Measurements from ENCODE around the gene DCHS1.

The DCHS1 gene

DNA sequence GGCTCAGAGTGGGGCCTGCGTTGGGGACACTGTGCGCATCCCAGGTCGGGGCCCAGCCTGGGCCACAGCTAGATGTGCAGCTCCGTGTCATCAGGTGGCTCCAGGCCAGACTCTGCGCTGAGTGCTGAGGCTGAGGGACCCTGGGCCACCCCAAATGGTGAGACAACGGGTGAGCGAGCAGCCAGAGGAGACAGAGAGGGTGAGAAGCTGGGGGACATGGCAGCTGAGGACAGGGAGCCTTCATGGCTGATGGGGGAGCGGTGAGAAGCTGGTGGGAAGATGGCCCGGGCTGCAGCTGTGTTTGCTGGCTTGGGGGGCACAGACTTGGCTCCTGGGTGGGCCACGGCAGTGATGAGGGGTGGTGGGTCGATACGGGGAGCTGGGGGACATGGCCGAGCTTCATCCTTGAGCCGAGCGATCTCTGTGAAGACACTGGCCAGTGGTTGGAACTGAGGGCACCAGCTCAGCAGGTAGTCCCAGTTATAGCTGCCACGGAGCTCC is 33.8 kb downstream of the DCHS1 start:
- Histone ChIP-seq H3K27me3 (no peaks in the 10 kb centered on the region), H3K27ac (no peak overlapping the region), H3K4me2 (peak overlapping the region; percentile 28), H3K4me1 (peaks cover 40% of the 10 kb centered on the region), H3K9me3 (no peaks in the 10 kb centered on the region), H3K36me3 (peaks cover 49% of the 10 kb centered on the region), H3K4me3 (no peak overlapping the region), H3K9ac (no peak overlapping the region), H4K20me1 (no peaks in the 10 kb centered on the region)
- no peak for TF ChIP-seq Cebpa-rat (IDR thresholded peaks at IDR 0.05)

DNA sequence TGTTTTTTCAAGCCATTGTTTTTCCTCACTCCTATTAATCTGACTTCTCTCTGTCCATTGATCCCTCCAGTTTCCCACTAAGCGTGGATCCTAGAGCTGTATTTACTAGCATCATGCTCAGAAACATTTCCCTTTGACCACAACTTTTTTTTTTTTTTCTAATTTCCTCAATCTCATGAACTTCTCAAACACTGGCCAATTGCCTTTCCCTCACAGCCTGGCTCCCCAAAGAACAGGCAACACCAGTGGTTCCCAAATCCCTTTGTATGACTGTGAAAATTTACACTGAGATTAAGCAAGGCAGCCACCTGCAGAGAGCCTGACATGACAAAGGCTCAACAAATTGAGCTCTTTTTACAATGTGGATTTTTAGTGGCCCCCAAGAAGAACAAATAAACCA is 35.0 kb downstream of the DCHS1 start:
- Histone ChIP-seq H3K4me3 (no peak overlapping the region), H4K20me1 (no peaks in the 10 kb centered on the region), H3K9me3 (no peaks in the 10 kb centered on the region), H3K27me3 (no peaks in the 10 kb centered on the region), H3K4me1 (peaks cover 40% of the 10 kb centered on the region), H3K27ac (no peak overlapping the region), H3K4me2 (no peak overlapping the region), H3K36me3 (peaks cover 49% of the 10 kb centered on the region), H3K9ac (no peak overlapping the region)
- TF ChIP-seq Cebpa-rat (IDR thresholded peaks at IDR 0.05), result no peak

DNA sequence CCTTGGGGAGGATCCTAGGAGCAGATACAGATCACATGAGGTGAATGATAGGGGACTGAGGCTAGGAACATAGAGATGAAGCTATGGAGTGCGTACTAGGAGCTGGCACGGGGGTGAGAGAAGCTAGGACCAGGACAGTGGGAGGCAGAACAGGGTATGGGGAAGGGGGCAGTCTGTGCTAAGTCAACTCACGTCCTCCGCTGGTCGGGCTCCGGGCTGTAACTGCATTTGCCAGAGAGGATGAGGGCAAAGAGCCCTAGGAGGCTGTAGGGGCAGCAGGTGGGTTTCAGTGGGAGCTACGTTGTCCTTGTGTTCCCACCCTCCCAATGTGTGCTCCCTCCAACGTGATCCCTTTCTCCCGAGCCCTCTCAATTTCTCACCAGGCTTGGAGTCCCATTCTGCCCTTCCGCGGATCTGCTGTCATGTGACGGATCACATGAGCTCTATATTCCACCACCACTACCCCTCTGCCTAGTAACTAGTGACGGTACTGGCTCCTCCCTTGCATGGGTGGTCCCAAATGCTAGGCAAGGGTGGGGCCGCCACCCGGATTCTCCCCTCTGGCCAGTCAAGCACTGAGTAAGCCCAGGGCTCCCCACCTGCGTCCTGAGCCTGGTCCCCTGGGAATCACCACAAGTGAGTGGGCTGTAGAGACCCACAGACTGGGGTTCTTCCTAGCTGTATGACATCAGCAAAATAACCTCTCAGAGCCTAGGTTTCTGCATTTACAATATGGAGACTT is 36.4 kb downstream of the DCHS1 start, which contains the start of gene TPP1:
TPP1 (minus strand) TSS at position 419 of the 742 bp plus-strand sequence; CDS start at position 397, 22 bp downstream.
- Histone ChIP-seq H3K27ac (peak within 1 kb of the TSS; percentile 84), H3K4me2 (peak within 1 kb of the TSS; percentile 98), H3K9me3 (no peaks in the 10 kb centered on the region), H3K4me1 (peaks cover 40% of the 10 kb centered on the region), H3K4me3 (peak within 1 kb of the TSS; percentile 81), H3K36me3 (peaks cover 49% of the 10 kb centered on the region), H3K9ac (peak within 1 kb of the TSS; percentile 90), H4K20me1 (no peaks in the 10 kb centered on the region), H3K27me3 (no peaks in the 10 kb centered on the region)
- TF ChIP-seq Cebpa-rat (IDR thresholded peaks at IDR 0.05), result no peak

DNA sequence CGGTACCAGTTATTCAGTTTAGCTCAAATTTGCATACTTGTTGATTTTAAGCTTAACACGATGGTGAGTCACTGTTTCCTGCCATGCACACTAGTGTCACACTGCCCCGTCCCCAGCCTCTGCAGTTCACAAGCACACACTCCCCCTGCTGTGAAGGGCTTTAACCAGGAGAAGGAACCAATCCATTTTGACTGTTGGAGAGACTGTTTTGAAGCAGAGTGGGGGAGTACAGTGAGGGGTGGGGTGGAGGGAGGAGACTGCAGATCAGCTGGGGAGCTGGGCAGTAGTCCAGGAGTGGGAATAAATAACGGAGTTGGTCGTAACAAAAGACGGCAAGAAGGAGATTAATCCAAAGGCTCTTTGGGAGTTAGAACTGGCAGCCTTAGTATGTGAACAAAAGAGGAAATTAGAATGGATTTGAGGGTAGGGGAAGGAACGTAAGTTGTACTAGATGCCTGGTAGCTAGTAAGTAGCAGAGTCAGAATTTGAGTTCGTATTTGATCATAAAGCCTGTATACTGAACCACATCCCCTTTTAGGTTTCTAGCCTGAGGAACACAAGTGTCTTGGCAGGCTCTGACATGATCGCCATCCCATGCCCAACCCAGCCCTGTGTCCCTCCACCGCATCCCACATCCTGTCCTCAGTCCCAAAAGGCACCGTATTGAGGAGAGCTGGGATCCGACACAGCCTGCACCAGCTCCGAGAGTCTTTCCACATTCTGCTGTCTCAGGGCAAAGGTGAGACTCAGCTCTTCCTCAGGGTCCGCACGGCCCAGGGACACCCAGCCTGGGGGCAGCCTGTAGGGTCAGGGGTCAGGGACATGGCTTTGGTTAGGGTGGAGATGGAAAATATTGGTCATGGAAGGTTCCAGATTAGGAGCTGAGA is 37.2 kb downstream of the DCHS1 start:
- peak overlapping the region; percentile 90 for H3K9ac ChIP-seq
- TF ChIP-seq Cebpa-rat (IDR thresholded peaks at IDR 0.05), result no peak
- peaks cover 44% of the 10 kb centered on the region for H3K36me3 ChIP-seq
- H3K4me1 ChIP-seq, result peaks cover 43% of the 10 kb centered on the region
- H4K20me1 ChIP-seq, result no peaks in the 10 kb centered on the region
- H3K4me3 ChIP-seq, result peak overlapping the region; percentile 81
- H3K27ac ChIP-seq, result peak overlapping the region; percentile 84
- no peaks in the 10 kb centered on the region for H3K27me3 ChIP-seq
- no peaks in the 10 kb centered on the region for H3K9me3 ChIP-seq
- peak overlapping the region; percentile 98 for H3K4me2 ChIP-seq

DNA sequence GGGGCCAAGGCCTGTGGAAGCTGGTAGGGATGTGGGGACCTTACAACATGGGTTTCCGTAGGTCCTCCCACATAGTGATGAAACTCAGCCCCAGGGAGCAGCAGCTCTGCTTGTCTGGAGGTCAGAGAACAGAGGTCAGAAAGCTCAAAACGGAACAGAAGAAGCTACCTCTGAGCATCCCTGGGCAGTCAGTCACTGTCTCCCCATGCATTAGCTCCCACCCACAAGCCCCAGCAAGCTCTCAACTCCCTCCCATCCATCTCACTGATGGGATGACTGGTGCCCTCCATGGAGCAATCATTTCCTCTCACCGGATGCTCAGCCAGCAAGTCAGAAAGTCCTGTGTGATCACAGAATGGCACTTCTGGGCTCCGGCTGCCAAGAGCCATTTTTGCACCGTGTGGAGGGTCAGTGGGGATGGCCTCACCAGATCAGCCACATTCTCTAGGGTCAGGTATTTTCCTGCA is 38.3 kb downstream of the DCHS1 start:
- Histone ChIP-seq H3K4me2 (peak overlapping the region; percentile 98), H3K36me3 (peaks cover 34% of the 10 kb centered on the region), H3K27ac (no peak overlapping the region), H3K9me3 (no peaks in the 10 kb centered on the region), H3K27me3 (no peaks in the 10 kb centered on the region), H3K9ac (no peak overlapping the region), H3K4me1 (peaks cover 44% of the 10 kb centered on the region), H3K4me3 (no peak overlapping the region), H4K20me1 (no peaks in the 10 kb centered on the region)
- TF ChIP-seq Cebpa-rat (IDR thresholded peaks at IDR 0.05), result no peak

DNA sequence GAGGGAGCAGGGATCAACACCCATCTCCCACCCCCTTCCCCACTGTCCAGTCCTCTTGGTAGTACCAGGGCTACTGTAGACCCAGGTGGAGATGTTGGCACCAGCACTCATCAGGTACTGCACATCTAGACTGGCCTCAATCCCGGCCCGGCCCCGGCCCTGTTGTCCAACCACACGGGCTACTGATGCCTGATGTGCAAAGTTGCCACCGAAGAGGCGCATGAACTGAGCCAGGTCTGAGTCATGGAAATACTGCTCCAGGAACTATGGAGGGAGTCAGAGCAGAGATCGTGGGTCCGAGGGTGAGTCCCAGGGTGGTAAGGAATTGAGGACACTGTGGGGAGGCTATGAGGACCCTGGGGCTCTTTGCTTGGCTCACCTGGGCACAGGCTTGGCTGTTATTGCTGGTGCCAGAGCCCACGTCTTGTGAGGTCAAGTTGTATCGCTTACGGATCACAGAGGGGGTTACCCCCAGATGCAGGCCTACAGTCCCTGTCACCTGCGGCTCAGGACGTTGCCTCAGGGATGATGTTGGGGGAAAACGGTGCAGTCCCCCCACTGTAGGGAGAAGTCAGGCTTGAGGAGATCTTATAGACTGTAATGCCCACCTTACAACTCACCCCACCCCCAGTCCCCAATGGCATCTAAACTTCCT is 38.9 kb downstream of the DCHS1 start:
- TF ChIP-seq Cebpa-rat (IDR thresholded peaks at IDR 0.05), result no peak

DNA sequence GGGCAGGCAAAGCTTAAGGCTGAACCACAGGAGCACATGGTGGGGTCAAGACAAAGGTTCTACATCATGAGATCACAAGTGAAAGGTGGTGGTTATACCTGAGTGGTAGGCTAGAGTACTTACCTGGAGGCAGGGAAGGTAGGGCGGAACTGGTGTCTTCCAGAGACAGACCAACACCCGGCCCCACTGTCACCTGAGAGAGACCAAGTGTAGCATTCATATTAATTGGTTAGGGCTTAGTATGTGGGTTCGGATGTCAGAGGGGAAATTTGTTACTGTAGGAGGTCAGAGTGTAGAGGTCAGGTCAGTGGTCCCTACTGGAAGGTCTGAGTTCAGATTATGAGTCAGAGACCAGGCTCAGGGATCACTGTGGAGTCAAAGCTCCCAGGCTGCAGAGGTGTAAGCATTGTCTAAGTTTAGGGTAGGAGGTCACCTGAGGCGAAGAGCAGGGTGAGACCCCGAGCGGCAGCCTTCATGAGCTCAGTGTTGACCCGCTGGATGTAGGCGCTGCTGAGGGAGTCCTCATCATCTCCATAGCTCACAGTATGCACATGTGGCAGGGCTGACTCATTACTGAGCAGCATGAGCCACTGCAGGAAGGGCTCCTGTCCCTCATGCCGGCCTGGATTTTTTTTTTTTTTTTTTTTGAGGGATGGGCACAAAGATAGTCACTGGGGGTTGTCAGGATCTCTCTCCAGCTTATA is 39.6 kb downstream of the DCHS1 start:
- Histone ChIP-seq H3K4me1 (peaks cover 40% of the 10 kb centered on the region), H3K9ac (no peak overlapping the region), H3K27ac (no peak overlapping the region), H3K4me2 (no peak overlapping the region), H3K36me3 (peaks cover 34% of the 10 kb centered on the region), H3K27me3 (no peaks in the 10 kb centered on the region; the same call in 1 of the 2 replicates), H3K9me3 (no peaks in the 10 kb centered on the region), H3K4me3 (no peak overlapping the region), H4K20me1 (peaks cover 8% of the 10 kb centered on the region; the same call in 1 of the 2 replicates)
- no peak for TF ChIP-seq Cebpa-rat (IDR thresholded peaks at IDR 0.05)

More for the DNA sequence above, 38.9 kb downstream of the DCHS1 start:
- Histone ChIP-seq H4K20me1 (peaks cover 2% of the 10 kb centered on the region; the same call in 1 of the 2 replicates), H3K9ac (no peak overlapping the region), H3K4me3 (no peak overlapping the region), H3K27me3 (no peaks in the 10 kb centered on the region), H3K4me2 (no peak overlapping the region), H3K27ac (no peak overlapping the region), H3K36me3 (peaks cover 33% of the 10 kb centered on the region), H3K9me3 (no peaks in the 10 kb centered on the region), H3K4me1 (peaks cover 37% of the 10 kb centered on the region)

DNA sequence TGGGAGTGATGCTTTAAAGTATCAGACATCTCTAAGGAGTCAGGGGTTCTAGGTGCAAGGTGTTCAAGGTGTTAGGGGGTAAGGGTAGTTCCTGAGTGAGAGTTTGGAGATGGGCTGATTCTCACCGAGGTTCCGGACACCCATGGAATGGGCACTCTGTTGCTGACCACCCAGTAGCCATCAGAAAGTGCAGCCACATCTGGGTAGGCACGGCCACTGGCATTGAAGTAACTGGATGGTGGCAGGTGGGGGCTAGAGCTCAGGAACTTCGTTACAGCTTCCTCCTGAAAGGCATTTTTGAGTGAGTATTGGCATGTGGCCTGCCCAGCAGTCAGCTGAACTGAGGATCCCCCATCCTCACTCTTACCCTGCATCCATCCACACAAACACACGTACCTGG is 40.6 kb downstream of the DCHS1 start:
- no peak overlapping the region for H3K27ac ChIP-seq
- H3K9me3 ChIP-seq, result no peaks in the 10 kb centered on the region
- no peak overlapping the region for H3K4me3 ChIP-seq
- no peak overlapping the region for H3K9ac ChIP-seq
- no peak for TF ChIP-seq Cebpa-rat (IDR thresholded peaks at IDR 0.05)
- no peaks in the 10 kb centered on the region; the same call in 1 of the 2 replicates for H3K27me3 ChIP-seq
- peaks cover 45% of the 10 kb centered on the region for H3K4me1 ChIP-seq
- peaks cover 44% of the 10 kb centered on the region for H3K36me3 ChIP-seq
- peaks cover 15% of the 10 kb centered on the region; the same call in 1 of the 2 replicates for H4K20me1 ChIP-seq
- no peak overlapping the region for H3K4me2 ChIP-seq

DNA sequence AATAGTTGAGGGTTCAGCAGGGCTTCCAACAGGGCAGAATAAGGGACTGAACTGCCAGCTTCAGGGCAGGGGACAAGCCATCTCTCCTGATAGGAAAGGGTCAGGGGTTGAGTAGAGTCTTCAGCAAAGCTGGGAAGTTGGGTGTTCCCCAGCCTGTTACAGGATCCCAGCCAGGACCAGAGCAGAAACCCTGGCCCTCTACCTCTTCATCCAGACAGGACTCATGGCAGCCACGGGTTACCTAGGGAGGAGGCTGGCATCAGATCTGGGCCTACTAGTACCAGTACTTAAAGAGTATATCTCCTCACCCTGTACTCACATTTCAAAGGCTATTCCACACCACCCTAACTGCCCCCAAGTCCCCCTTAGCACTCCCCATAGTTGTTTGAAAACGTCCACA is 41.2 kb downstream of the DCHS1 start:
- Histone ChIP-seq H3K27ac (no peak overlapping the region), H3K9ac (no peak overlapping the region), H3K4me2 (no peak overlapping the region), H3K9me3 (no peaks in the 10 kb centered on the region), H3K27me3 (no peaks in the 10 kb centered on the region; the same call in 1 of the 2 replicates), H3K4me3 (no peak overlapping the region), H3K4me1 (peaks cover 39% of the 10 kb centered on the region), H3K36me3 (peaks cover 50% of the 10 kb centered on the region), H4K20me1 (peaks cover 15% of the 10 kb centered on the region; the same call in 1 of the 2 replicates)
- no peak for TF ChIP-seq Cebpa-rat (IDR thresholded peaks at IDR 0.05)
